ENCODE results near the gene AMN.

Gene AMN

GRCh38 chr14:102916347-102917055 is 6.0 kb upstream of the AMN start:
- H3K4me1 ChIP-seq (ENCODE audit: control insufficient read depth in 1 of 2, insufficient read depth in 1 of 2, low read depth in 1 of 2, low read length in 1 of 2) = no peaks in the 10 kb centered on the region
- no peaks in the 10 kb centered on the region for H3K9me3 ChIP-seq
- H3K4me3 ChIP-seq (ENCODE audit: low read depth in 1 of 2, low read length in 1 of 2) = no peak overlapping the region
- H3K27ac ChIP-seq = no peak overlapping the region
- H3K27me3 ChIP-seq = peaks cover 23% of the 10 kb centered on the region
- TF ChIP-seq CTCF (IDR thresholded peaks at IDR 0.05) = no peak
- H3K36me3 ChIP-seq = peaks cover 21% of the 10 kb centered on the region

GRCh38 chr14:102917056-102917385 is 5.4 kb upstream of the AMN start:
- Histone ChIP-seq H3K36me3 (peaks cover 16% of the 10 kb centered on the region), H3K4me3 (ENCODE audit: low read depth in 1 of 2, low read length in 1 of 2) (no peak overlapping the region), H3K4me1 (ENCODE audit: control insufficient read depth in 1 of 2, insufficient read depth in 1 of 2, low read depth in 1 of 2, low read length in 1 of 2) (no peaks in the 10 kb centered on the region), H3K27ac (no peak overlapping the region), H3K9me3 (no peaks in the 10 kb centered on the region), H3K27me3 (peaks cover 29% of the 10 kb centered on the region)
- no peak for TF ChIP-seq CTCF (IDR thresholded peaks at IDR 0.05)

- H3K36me3 ChIP-seq = peaks cover 10% of the 10 kb centered on the region
- H3K9me3 ChIP-seq = no peaks in the 10 kb centered on the region
- no peak overlapping the region for H3K27ac ChIP-seq
- H3K27me3 ChIP-seq = peaks cover 35% of the 10 kb centered on the region
- TF ChIP-seq CTCF (IDR thresholded peaks at IDR 0.05) = no peak
- H3K4me3 ChIP-seq (ENCODE audit: low read depth in 1 of 2, low read length in 1 of 2) = no peak overlapping the region
- no peaks in the 10 kb centered on the region for H3K4me1 ChIP-seq (ENCODE audit: control insufficient read depth in 1 of 2, insufficient read depth in 1 of 2, low read depth in 1 of 2, low read length in 1 of 2)
Measured at GRCh38 chr14:102917469-102918211, 4.8 kb upstream of the AMN start.

GRCh38 chr14:102918438-102918837 is 4.0 kb upstream of the AMN start:
- H3K9me3 ChIP-seq = no peaks in the 10 kb centered on the region
- no peak overlapping the region for H3K27ac ChIP-seq
- H3K4me1 ChIP-seq (ENCODE audit: control insufficient read depth in 1 of 2, insufficient read depth in 1 of 2, low read depth in 1 of 2, low read length in 1 of 2) = no peaks in the 10 kb centered on the region

GRCh38 chr14:102920273-102920997 is 2.0 kb upstream of the AMN start:
- no peak overlapping the region for H3K4me3 ChIP-seq (ENCODE audit: low read depth in 1 of 2, low read length in 1 of 2)
- no peaks in the 10 kb centered on the region for H3K9me3 ChIP-seq
- no peak for TF ChIP-seq CTCF (IDR thresholded peaks at IDR 0.05)
- peaks cover 63% of the 10 kb centered on the region for H3K27me3 ChIP-seq
- H3K36me3 ChIP-seq = no peaks in the 10 kb centered on the region
- H3K27ac ChIP-seq = no peak overlapping the region
- H3K4me1 ChIP-seq (ENCODE audit: control insufficient read depth in 1 of 2, insufficient read depth in 1 of 2, low read depth in 1 of 2, low read length in 1 of 2) = no peaks in the 10 kb centered on the region

More at GRCh38 chr14:102918438-102918837, 4.0 kb upstream of the AMN start:
- Histone ChIP-seq H3K27me3 (peaks cover 43% of the 10 kb centered on the region), H3K4me3 (ENCODE audit: low read depth in 1 of 2, low read length in 1 of 2) (no peak overlapping the region), H3K36me3 (peaks cover 6% of the 10 kb centered on the region)
- TF ChIP-seq CTCF (IDR thresholded peaks at IDR 0.05) = no peak
